Effector memory CD4-positive, alpha-beta T cell (primary cell): Measurements from ENCODE around the gene TSHZ2.

Experiments
- DNase-seq, 3 donors: peaks; one replicate each; pipeline ENCODE4 v3.0.0-alpha.2; 2020
- H3K27ac ChIP-seq: 2 replicates; pipeline ENCODE4 v1.7.0; 2013; ENCODE audit warnings: mild to moderate bottlenecking, low read length, moderate library complexity; ENCODE audit not compliant: insufficient read depth, poor library complexity, severe bottlenecking
- H3K27me3 ChIP-seq: replicated peaks from 2 replicates; pipeline ENCODE4 v1.7.0; 2013; ENCODE audit warnings: mild to moderate bottlenecking, low read length; ENCODE audit not compliant: insufficient read depth, control insufficient read depth, poor library complexity, severe bottlenecking
- H3K36me3 ChIP-seq: 2 replicates; pipeline ENCODE4 v1.7.0; 2013; ENCODE audit warnings: mild to moderate bottlenecking, low read length, moderate library complexity; ENCODE audit not compliant: control insufficient read depth, insufficient read depth
- H3K4me1 ChIP-seq: 2 replicates; pipeline ENCODE4 v1.7.0; 2013; ENCODE audit warnings: low read length, mild to moderate bottlenecking; ENCODE audit not compliant: control insufficient read depth, insufficient read depth, poor library complexity, severe bottlenecking
- H3K4me3 ChIP-seq: 2 replicates; pipeline ENCODE4 v1.7.0; 2013; ENCODE audit warnings: low read length, low read depth, mild to moderate bottlenecking; ENCODE audit not compliant: insufficient read depth, poor library complexity, severe bottlenecking
- H3K9me3 ChIP-seq: 2 replicates; pipeline ENCODE4 v1.7.0; 2013; ENCODE audit warnings: mild to moderate bottlenecking, low read length, moderate library complexity; ENCODE audit not compliant: control insufficient read depth

Gene TSHZ2

GRCh38 chr20:53291548-53291947 is 319.4 kb downstream of the TSHZ2 start:
- Histone ChIP-seq H3K9me3 (no peaks in the 10 kb centered on the region), H3K4me3 (no peak overlapping the region), H3K4me1 (no peaks in the 10 kb centered on the region), H3K27me3 (no peaks in the 10 kb centered on the region), H3K27ac (no peak overlapping the region), H3K36me3 (no peaks in the 10 kb centered on the region)
- no peak for DNase-seq

GRCh38 chr20:53292347-53292746 is 320.2 kb downstream of the TSHZ2 start:
- H3K27me3 ChIP-seq: no peaks in the 10 kb centered on the region
- H3K27ac ChIP-seq: no peak overlapping the region
- DNase-seq: no peak
- no peaks in the 10 kb centered on the region for H3K9me3 ChIP-seq
- no peak overlapping the region for H3K4me3 ChIP-seq
- no peaks in the 10 kb centered on the region for H3K4me1 ChIP-seq
- H3K36me3 ChIP-seq: no peaks in the 10 kb centered on the region

- no peaks in the 10 kb centered on the region for H3K27me3 ChIP-seq
- DNase-seq: no peak
- no peak overlapping the region for H3K4me3 ChIP-seq
- no peaks in the 10 kb centered on the region for H3K9me3 ChIP-seq
- H3K27ac ChIP-seq: no peak overlapping the region
- H3K4me1 ChIP-seq: no peaks in the 10 kb centered on the region
- no peaks in the 10 kb centered on the region for H3K36me3 ChIP-seq
Observed at GRCh38 chr20:53294804-53295203, 322.6 kb downstream of the TSHZ2 start.

GRCh38 chr20:53296025-53296424 is 323.9 kb downstream of the TSHZ2 start:
- H3K27me3 ChIP-seq: no peaks in the 10 kb centered on the region
- H3K36me3 ChIP-seq: no peaks in the 10 kb centered on the region
- no peaks in the 10 kb centered on the region for H3K9me3 ChIP-seq
- H3K27ac ChIP-seq: no peak overlapping the region
- no peak overlapping the region for H3K4me3 ChIP-seq
- H3K4me1 ChIP-seq: no peaks in the 10 kb centered on the region
- no peak for DNase-seq

GRCh38 chr20:53296451-53297153 is 324.4 kb downstream of the TSHZ2 start:
- H3K4me1 ChIP-seq: no peaks in the 10 kb centered on the region
- H3K9me3 ChIP-seq: no peaks in the 10 kb centered on the region
- H3K4me3 ChIP-seq: no peak overlapping the region
- no peak overlapping the region for H3K27ac ChIP-seq
- no peaks in the 10 kb centered on the region for H3K27me3 ChIP-seq
- no peaks in the 10 kb centered on the region for H3K36me3 ChIP-seq
- no peak for DNase-seq

GRCh38 chr20:53297154-53297529 is 325.0 kb downstream of the TSHZ2 start:
- DNase-seq: no peak
- Histone ChIP-seq H3K36me3 (no peaks in the 10 kb centered on the region), H3K27me3 (no peaks in the 10 kb centered on the region), H3K9me3 (no peaks in the 10 kb centered on the region), H3K4me3 (no peak overlapping the region), H3K27ac (no peak overlapping the region), H3K4me1 (no peaks in the 10 kb centered on the region)

GRCh38 chr20:53298260-53298659 is 326.1 kb downstream of the TSHZ2 start:
- no peaks in the 10 kb centered on the region for H3K36me3 ChIP-seq
- H3K4me1 ChIP-seq: no peaks in the 10 kb centered on the region
- no peaks in the 10 kb centered on the region for H3K9me3 ChIP-seq
- H3K27me3 ChIP-seq: no peaks in the 10 kb centered on the region
- no peak for DNase-seq
- no peak overlapping the region for H3K27ac ChIP-seq
- no peak overlapping the region for H3K4me3 ChIP-seq

GRCh38 chr20:53298911-53299310 is 326.8 kb downstream of the TSHZ2 start:
- DNase-seq: no peak
- no peak overlapping the region for H3K4me3 ChIP-seq
- H3K4me1 ChIP-seq: no peaks in the 10 kb centered on the region

GRCh38 chr20:53299831-53300230 is 327.7 kb downstream of the TSHZ2 start:
- Histone ChIP-seq H3K36me3 (no peaks in the 10 kb centered on the region), H3K9me3 (no peaks in the 10 kb centered on the region), H3K4me1 (no peaks in the 10 kb centered on the region), H3K27ac (no peak overlapping the region), H3K27me3 (no peaks in the 10 kb centered on the region), H3K4me3 (no peak overlapping the region)
- DNase-seq: no peak

More at GRCh38 chr20:53298911-53299310, 326.8 kb downstream of the TSHZ2 start:
- H3K27ac ChIP-seq: no peak overlapping the region
- H3K36me3 ChIP-seq: no peaks in the 10 kb centered on the region
- H3K27me3 ChIP-seq: no peaks in the 10 kb centered on the region
- H3K9me3 ChIP-seq: no peaks in the 10 kb centered on the region

- no peaks in the 10 kb centered on the region for H3K36me3 ChIP-seq
- DNase-seq: no peak
- no peak overlapping the region for H3K4me3 ChIP-seq
- H3K9me3 ChIP-seq: no peaks in the 10 kb centered on the region
- no peak overlapping the region for H3K27ac ChIP-seq
- H3K27me3 ChIP-seq: no peaks in the 10 kb centered on the region
- no peaks in the 10 kb centered on the region for H3K4me1 ChIP-seq
Observed at GRCh38 chr20:53301869-53302268, 329.7 kb downstream of the TSHZ2 start.
